Measurements from ENCODE around the gene BTN1A1.

BTN1A1 gene

DNA sequence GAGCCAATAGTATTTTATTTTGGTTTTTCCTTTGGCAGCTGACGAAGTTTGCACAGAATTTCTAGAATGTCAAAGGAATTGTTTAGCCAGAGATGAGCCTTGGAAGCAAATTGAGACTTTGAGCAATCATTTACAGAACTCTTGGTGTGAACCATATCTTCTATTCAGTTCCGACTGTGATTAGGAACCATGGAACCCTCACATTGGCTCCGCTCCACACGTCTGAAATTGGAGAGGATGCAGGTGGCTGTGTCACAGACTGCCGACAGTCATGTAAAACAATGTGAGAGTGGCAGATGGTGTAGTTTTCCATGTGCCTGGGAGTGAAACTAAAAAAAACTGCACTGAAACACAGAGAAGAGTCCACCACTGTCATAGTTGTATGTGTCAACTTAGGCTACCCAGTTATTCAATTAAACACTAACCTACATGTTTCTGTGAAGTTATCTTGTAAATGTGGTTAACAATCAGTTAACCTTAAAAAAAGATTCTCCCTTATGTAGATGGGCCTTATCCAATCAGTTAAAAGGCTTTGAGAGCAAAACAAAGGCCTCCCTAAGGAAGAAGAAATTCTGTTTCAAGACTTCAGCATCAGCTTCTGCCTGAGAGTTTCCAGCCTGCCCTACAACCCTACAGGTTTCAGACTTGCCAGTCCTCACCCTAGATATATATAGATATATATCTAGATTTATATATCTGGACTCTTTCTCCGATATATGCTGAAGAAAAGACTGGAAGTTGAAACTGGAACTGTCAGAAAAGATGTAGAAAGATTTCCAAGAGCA lies 34.8 kb downstream of the BTN1A1 start:
- DNase-seq (ENCODE audit: low read depth): no peak
- TF ChIP-seq CTCF (conservative IDR thresholded peaks at IDR 0.05; ENCODE audit: low read depth, low read length): no peak
- H3K4me3 ChIP-seq (ENCODE audit: low read length): no peak overlapping the region

DNA sequence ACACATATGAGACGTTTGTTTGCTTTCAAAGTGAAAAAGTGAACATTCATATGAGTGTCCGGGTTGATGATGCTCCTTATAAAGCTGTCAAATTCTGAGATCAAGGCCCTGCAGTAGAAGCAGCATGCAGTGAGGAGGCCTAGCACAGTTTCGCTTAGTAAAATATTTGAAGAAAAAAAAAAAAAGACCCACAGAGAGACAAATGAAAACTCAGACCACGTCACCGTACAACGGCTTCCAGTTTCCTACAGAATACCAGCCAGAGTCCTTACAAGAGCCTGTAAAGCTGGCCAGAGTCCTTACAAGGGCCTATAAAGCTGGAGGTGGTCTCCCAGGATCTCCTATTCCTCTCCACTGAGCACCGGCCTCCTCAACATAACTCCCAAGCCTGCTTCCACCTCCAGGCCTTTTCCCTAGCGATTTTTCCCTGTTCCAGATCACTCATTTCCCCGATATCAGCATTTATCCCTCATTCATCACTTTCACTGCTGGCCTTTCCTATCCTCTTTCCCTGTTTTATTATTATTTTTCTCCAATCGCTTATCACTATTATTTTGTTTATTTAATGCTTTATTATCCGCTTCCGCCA lies 36.6 kb downstream of the BTN1A1 start:
- TF ChIP-seq CTCF (conservative IDR thresholded peaks at IDR 0.05; ENCODE audit: low read depth, low read length): no peak
- peak overlapping the region; percentile 76 for H3K4me3 ChIP-seq (ENCODE audit: low read length)
- no peak for DNase-seq (ENCODE audit: low read depth)

GRCh38 chr6:26537160-26537845 lies 37.2 kb downstream of the BTN1A1 start:
- peak; percentile 88 for DNase-seq (ENCODE audit: low read depth)
- H3K4me3 ChIP-seq (ENCODE audit: low read length): peak overlapping the region; percentile 76
- no peak for TF ChIP-seq CTCF (conservative IDR thresholded peaks at IDR 0.05; ENCODE audit: low read depth, low read length)

GRCh38 chr6:26537846-26538571 lies 37.9 kb downstream of the BTN1A1 start, which contains the start of gene HMGN4:
TSS of gene HMGN4 (plus strand) at chr6:26538366. CDS start at chr6:26545207, 6,841 bp downstream.
- peak; percentile 74 for DNase-seq (ENCODE audit: low read depth)
- TF ChIP-seq CTCF (conservative IDR thresholded peaks at IDR 0.05; ENCODE audit: low read depth, low read length): no peak
- peak within 1 kb of the TSS; percentile 76 for H3K4me3 ChIP-seq (ENCODE audit: low read length)

GRCh38 chr6:26538572-26538902 lies 38.4 kb downstream of the BTN1A1 start:
- H3K4me3 ChIP-seq (ENCODE audit: low read length): peak overlapping the region; percentile 76
- TF ChIP-seq CTCF (conservative IDR thresholded peaks at IDR 0.05; ENCODE audit: low read depth, low read length): no peak
- no peak for DNase-seq (ENCODE audit: low read depth)

DNA sequence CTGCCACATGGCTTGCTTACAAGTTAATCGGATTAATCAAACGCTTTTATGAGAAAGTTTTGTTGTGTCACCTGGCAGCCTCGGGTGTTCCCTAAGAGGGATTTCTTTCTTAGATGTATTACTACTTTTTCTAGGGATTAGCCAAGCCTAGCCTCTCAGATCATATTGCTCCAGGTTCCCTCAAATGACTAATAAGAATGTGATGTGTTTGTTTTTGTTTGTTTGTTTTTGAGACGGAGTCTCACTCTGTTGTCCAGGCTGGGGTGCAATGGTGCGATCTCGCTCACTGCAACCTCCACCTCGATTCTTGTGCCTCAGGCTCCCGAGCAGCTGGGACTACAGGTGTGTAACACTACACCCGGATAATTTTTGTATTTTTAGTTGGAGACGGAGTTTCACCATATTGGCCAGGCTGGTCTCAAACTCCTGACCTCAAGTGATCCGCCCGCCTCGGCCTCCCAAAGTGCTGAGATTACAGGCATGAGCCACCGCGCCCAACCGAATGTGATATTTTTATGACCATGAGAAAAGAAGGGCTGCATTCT lies 39.0 kb downstream of the BTN1A1 start:
- peak; percentile 84 for DNase-seq (ENCODE audit: low read depth)

More for the DNA sequence above, 39.0 kb downstream of the BTN1A1 start:
- H3K4me3 ChIP-seq (ENCODE audit: low read length): peak overlapping the region; percentile 76
- TF ChIP-seq CTCF (conservative IDR thresholded peaks at IDR 0.05; ENCODE audit: low read depth, low read length): no peak
